ENCODE results near the gene MAMSTR. TPM values are rescaled to one million over a fixed set of nuclear protein-coding genes. Genes with fewer than 3 reads are reported as not detected.

MAMSTR gene
- total and polyA plus RNA-seq, 4 experiments from 2014 or later = 0.71 to 2.5 (median 1.4) TPM

DNA sequence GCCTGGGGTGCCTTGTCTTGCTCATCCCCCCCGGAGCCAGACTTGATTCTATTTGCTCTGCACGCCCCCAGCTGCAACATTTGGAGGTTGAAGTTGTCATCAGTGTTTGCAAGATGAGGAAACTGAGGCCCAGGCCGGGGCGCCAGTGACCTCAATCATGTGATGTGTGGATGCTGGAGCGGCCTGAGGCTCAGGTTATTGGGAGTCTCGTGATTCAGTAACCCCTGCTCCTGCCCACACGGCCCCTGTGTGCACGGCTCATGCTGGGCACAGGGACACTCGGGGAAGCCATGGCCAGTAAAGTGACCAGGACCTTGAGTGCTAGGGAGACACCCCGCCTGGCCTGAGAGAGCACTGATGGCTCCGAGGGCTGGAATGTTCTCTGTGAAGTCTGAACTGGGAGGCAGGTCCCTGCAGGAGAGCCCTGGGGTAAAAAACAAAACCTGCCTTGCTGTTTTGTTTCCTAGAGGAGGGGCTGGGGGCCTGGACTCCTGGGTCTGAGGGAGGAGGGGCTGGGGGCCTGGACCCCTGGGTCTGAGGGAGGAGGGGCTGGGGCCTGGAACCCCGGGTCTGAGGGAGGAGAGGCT, 37.7 kb upstream of the MAMSTR start:
- DNase-seq = no peak
- CTCF ChIA-PET (ENCODE audit: partially characterized antibody) = no interaction called here
- POLR2A ChIA-PET (ENCODE audit: partially characterized antibody) = no interaction called here
- Histone ChIP-seq H3K27ac (ENCODE audit: low read depth, low read length) (no peak overlapping the region), H3K27me3 (ENCODE audit: insufficient read depth, low read length) (no peaks in the 10 kb centered on the region), H3K9me3 (ENCODE audit: control insufficient read depth in 1 of 2, low read length in 2 of 2) (no peaks in the 10 kb centered on the region), H3K36me3 (ENCODE audit: insufficient read depth, low read length) (no peaks in the 10 kb centered on the region), H3K4me3 (ENCODE audit: low read length in 2 of 2) (no peak overlapping the region), H3K4me1 (ENCODE audit: insufficient read depth, low read length) (peaks cover 19% of the 10 kb centered on the region)
- H3K9me3 Mint-ChIP-seq = no peaks in the 10 kb centered on the region
- H3K4me1 Mint-ChIP-seq = peaks cover 10 to 20% (median 14%) of the 10 kb centered on the region in 4 donors
- H3K27me3 Mint-ChIP-seq = peaks cover 11 to 14% of the 10 kb centered on the region in 2 donors
- no peaks in the 10 kb centered on the region for H3K36me3 Mint-ChIP-seq
- intact Hi-C loops (cut with micrococcal nuclease) = no loop called here
- H3K27ac Mint-ChIP-seq = no peak overlapping the region
- H3K4me3 Mint-ChIP-seq = no peak overlapping the region

DNA sequence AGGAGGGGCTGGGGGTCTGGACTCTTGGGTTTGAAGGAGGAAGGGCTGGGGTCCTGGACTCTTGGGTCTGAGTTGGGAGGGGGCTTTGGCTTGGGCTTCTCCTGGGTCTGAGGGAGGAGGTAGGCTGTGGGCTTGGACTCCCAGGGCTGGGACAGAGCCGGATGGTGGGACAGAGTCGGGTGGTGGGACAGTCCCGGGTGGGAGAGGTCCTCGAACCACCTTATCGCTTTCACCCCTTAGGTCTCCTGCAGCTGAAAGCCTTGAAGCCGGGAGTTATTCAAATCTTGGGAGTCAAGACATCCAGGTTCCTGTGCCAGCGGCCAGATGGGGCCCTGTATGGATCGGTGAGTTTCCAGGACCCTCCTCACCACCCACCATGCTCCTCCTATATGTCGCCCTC, 37.2 kb upstream of the MAMSTR start:
- CTCF ChIA-PET (ENCODE audit: partially characterized antibody) = no interaction called here
- no peaks in the 10 kb centered on the region for H3K36me3 Mint-ChIP-seq
- POLR2A ChIA-PET (ENCODE audit: partially characterized antibody) = no interaction called here
- no peak overlapping the region for H3K27ac ChIP-seq (ENCODE audit: low read depth, low read length)
- no peaks in the 10 kb centered on the region for H3K27me3 ChIP-seq (ENCODE audit: insufficient read depth, low read length)
- H3K4me1 Mint-ChIP-seq = peaks cover 12 to 24% (median 16%) of the 10 kb centered on the region in 4 donors
- H3K27ac Mint-ChIP-seq = peak overlapping the region in 1 of 7 donors; percentile 68
- H3K4me1 ChIP-seq (ENCODE audit: insufficient read depth, low read length) = peaks cover 23% of the 10 kb centered on the region
- no peak for DNase-seq
- no peaks in the 10 kb centered on the region for H3K9me3 Mint-ChIP-seq
- no peak overlapping the region for H3K4me3 Mint-ChIP-seq
- intact Hi-C loops (cut with micrococcal nuclease) = no loop called here
- H3K9me3 ChIP-seq (ENCODE audit: control insufficient read depth in 1 of 2, low read length in 2 of 2) = no peaks in the 10 kb centered on the region
- no peaks in the 10 kb centered on the region for H3K36me3 ChIP-seq (ENCODE audit: insufficient read depth, low read length)
- H3K27me3 Mint-ChIP-seq = peaks cover 11 to 16% of the 10 kb centered on the region in 2 donors
- no peak overlapping the region for H3K4me3 ChIP-seq (ENCODE audit: low read length in 2 of 2)

DNA sequence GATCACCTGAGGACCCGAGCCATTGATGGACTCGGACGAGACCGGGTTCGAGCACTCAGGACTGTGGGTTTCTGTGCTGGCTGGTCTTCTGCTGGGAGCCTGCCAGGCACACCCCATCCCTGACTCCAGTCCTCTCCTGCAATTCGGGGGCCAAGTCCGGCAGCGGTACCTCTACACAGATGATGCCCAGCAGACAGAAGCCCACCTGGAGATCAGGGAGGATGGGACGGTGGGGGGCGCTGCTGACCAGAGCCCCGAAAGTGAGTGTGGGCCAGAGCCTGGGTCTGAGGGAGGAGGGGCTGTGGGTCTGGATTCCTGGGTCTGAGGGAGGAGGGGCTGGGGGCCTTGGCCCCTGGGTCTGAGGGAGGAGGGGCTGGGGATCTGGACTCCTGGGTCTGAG, 36.7 kb upstream of the MAMSTR start:
- intact Hi-C loops (cut with micrococcal nuclease) = no loop called here
- no peaks in the 10 kb centered on the region for H3K36me3 ChIP-seq (ENCODE audit: insufficient read depth, low read length)
- POLR2A ChIA-PET (ENCODE audit: partially characterized antibody) = no interaction called here

DNA sequence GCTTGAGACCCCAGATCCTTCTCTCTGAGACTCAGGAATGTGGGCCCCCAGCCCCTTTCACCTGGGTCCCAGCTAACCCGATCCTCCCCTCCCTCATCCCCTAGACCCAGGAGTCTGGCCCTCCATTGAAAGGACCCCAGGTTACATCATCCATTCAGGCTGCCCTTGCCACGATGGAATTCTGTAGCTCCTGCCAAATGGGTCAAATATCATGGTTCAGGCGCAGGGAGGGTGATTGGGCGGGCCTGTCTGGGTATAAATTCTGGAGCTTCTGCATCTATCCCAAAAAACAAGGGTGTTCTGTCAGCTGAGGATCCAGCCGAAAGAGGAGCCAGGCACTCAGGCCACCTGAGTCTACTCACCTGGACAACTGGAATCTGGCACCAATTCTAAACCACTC, 36.3 kb upstream of the MAMSTR start:
- Mint-ChIP-seq H3K27me3 (peaks cover 11 to 16% of the 10 kb centered on the region in 2 donors), H3K36me3 (no peaks in the 10 kb centered on the region), H3K9me3 (no peaks in the 10 kb centered on the region), H3K27ac (no peak overlapping the region), H3K4me1 (peaks cover 15 to 30% (median 21%) of the 10 kb centered on the region in 4 donors), H3K4me3 (no peak overlapping the region)
- Histone ChIP-seq H3K36me3 (ENCODE audit: insufficient read depth, low read length) (no peaks in the 10 kb centered on the region), H3K27ac (ENCODE audit: low read depth, low read length) (no peak overlapping the region), H3K27me3 (ENCODE audit: insufficient read depth, low read length) (no peaks in the 10 kb centered on the region), H3K4me3 (ENCODE audit: low read length in 2 of 2) (no peak overlapping the region), H3K4me1 (ENCODE audit: insufficient read depth, low read length) (peaks cover 23% of the 10 kb centered on the region), H3K9me3 (ENCODE audit: control insufficient read depth in 1 of 2, low read length in 2 of 2) (no peaks in the 10 kb centered on the region)
- POLR2A ChIA-PET (ENCODE audit: partially characterized antibody) = no interaction called here
- intact Hi-C loops (cut with micrococcal nuclease) = no loop called here
- CTCF ChIA-PET (ENCODE audit: partially characterized antibody) = interaction anchor here (1.2 kb wide), 1 partner anchor 16 kb away, joined by 3 read pairs; no protein-coding TSS in a partner anchor
- DNase-seq = no peak

More for the DNA sequence above, 36.7 kb upstream of the MAMSTR start:
- peaks cover 11 to 16% of the 10 kb centered on the region in 2 donors for H3K27me3 Mint-ChIP-seq
- H3K27ac ChIP-seq (ENCODE audit: low read depth, low read length) = no peak overlapping the region
- no peaks in the 10 kb centered on the region for H3K27me3 ChIP-seq (ENCODE audit: insufficient read depth, low read length)
- H3K4me3 Mint-ChIP-seq = no peak overlapping the region
- H3K9me3 Mint-ChIP-seq = no peaks in the 10 kb centered on the region
- H3K36me3 Mint-ChIP-seq = no peaks in the 10 kb centered on the region
- no peak overlapping the region for H3K27ac Mint-ChIP-seq
- no peak for DNase-seq
- no peaks in the 10 kb centered on the region for H3K9me3 ChIP-seq (ENCODE audit: control insufficient read depth in 1 of 2, low read length in 2 of 2)
- H3K4me1 Mint-ChIP-seq = peaks cover 13 to 26% (median 19%) of the 10 kb centered on the region in 4 donors
- peaks cover 23% of the 10 kb centered on the region for H3K4me1 ChIP-seq (ENCODE audit: insufficient read depth, low read length)
- CTCF ChIA-PET (ENCODE audit: partially characterized antibody) = interaction anchor here (1.2 kb wide), 1 partner anchor 17 kb away, joined by 3 read pairs; no protein-coding TSS in a partner anchor
- no peak overlapping the region for H3K4me3 ChIP-seq (ENCODE audit: low read length in 2 of 2)

DNA sequence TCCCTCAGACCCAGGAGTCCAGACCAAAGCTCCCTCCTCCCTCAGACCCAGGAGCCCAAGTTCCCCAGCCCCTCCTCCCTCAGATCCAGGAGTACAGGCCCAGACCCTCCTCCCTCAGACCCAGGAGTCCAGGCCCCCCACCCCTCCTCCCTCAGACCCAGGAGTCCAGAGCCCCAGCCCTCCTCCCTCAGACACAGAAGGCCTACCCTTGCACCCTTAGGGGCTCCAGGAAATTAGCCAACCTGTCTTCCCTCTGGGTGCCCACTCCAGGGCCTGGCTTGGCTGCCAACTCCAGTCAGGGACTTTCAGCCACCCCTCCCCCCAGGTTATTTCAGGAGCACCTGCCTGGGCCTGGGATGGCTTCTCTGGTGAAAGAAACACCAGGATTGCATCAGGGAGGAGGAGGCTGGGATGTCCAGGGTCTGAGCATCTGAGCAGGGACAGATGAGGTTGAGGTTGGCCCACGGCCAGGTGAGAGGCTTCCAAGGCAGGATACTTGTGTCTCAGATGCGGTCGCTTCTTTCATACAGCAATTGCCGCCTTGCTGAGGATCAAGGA, 35.6 kb upstream of the MAMSTR start, which contains the start of gene FGF21:
Gene FGF21, plus strand, starts transcription at position 441 of the 558 bp plus-strand sequence. CDS start 713 bp downstream, outside the sequence.
- ChIA-PET POLR2A (ENCODE audit: partially characterized antibody) (no interaction called here), CTCF (ENCODE audit: partially characterized antibody) (interaction anchor here (1.2 kb wide), 1 partner anchor 16 kb away, joined by 3 read pairs; no protein-coding TSS in a partner anchor)
- Histone ChIP-seq H3K4me1 (ENCODE audit: insufficient read depth, low read length) (peaks cover 18% of the 10 kb centered on the region), H3K4me3 (ENCODE audit: low read length in 2 of 2) (no peak within 1 kb of the TSS), H3K36me3 (ENCODE audit: insufficient read depth, low read length) (no peaks in the 10 kb centered on the region), H3K27ac (ENCODE audit: low read depth, low read length) (no peak within 1 kb of the TSS), H3K27me3 (ENCODE audit: insufficient read depth, low read length) (no peaks in the 10 kb centered on the region), H3K9me3 (ENCODE audit: control insufficient read depth in 1 of 2, low read length in 2 of 2) (no peaks in the 10 kb centered on the region)
- no peaks in the 10 kb centered on the region for H3K9me3 Mint-ChIP-seq
- peaks cover 13 to 25% (median 19%) of the 10 kb centered on the region in 4 donors for H3K4me1 Mint-ChIP-seq
- H3K36me3 Mint-ChIP-seq = no peaks in the 10 kb centered on the region
- peaks cover 7 to 11% of the 10 kb centered on the region in 2 donors for H3K27me3 Mint-ChIP-seq
- H3K4me3 Mint-ChIP-seq = peak within 1 kb of the TSS in 2 of 8 donors; percentile 84 to 88
- DNase-seq = no peak
- H3K27ac Mint-ChIP-seq = peak within 1 kb of the TSS in 1 of 7 donors; percentile 30
- intact Hi-C loops (cut with micrococcal nuclease) = no loop called here

DNA sequence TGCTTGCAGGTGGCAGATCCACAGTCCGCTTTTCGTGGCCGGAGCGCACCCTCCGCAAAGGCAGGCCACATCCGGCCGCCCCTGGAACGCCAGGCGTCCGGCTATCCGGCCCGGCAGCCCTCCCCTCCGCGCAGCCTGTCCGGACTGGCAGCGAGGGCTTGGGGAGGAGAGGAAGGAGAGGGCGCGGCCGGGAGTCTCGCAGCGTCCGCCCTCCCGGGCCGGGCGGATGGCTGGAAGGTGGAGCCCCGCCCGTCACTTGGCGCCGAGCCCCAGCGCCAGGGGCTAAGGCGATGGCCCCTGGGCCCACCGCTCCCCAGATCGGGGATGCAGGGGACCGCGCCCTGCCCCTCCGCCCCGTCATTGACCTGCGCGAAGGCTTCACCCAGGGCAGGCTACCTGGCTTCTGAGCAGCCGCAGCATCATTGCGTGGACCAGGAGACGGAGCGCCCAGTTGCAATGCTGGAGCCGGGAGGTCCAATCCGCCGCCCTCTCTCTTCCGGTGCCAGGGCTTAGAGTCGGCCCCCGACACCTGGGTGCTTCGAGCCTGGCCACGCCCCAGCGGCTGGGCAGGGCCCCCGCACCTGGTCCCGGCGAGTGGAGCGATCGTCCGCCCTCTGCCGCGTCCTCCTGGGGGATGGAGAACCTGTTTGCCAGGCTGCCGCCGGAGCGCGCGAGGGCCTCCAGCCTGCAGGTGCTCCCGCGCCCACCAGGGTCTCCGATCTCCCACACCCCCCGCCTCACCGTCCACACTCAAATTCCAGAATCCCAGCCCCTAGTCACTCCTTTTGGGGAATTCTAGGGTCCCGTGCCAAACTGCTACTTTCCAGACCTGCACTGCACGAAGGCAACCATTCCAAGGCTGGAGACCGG, 33.2 kb upstream of the MAMSTR start, which contains the start of gene FUT1:
Gene FUT1, minus strand, starts transcription at position 146 of the 870 bp plus-strand sequence. CDS start 1,360 bp downstream, outside the sequence.
- no peak within 1 kb of the TSS for H3K27ac ChIP-seq (ENCODE audit: low read depth, low read length)
- peaks cover 18% of the 10 kb centered on the region for H3K4me1 ChIP-seq (ENCODE audit: insufficient read depth, low read length)
- DNase-seq = peak; percentile 29 to 60 (median 35)
- no peaks in the 10 kb centered on the region for H3K36me3 Mint-ChIP-seq
- peak within 1 kb of the TSS; percentile 83 to 91 (median 86) for H3K4me3 Mint-ChIP-seq
- H3K27me3 Mint-ChIP-seq = peaks cover 6 to 11% of the 10 kb centered on the region in 2 donors
- no peaks in the 10 kb centered on the region for H3K27me3 ChIP-seq (ENCODE audit: insufficient read depth, low read length)
- intact Hi-C loops (cut with micrococcal nuclease) = no loop called here
- ChIA-PET POLR2A (ENCODE audit: partially characterized antibody) (interaction anchor here (1.1 to 1.2 kb wide), 2 partner anchors 13 to 78 kb away, joined by 3 to 4 read pairs; no protein-coding TSS in a partner anchor), CTCF (ENCODE audit: partially characterized antibody) (no interaction called here)
- peak within 1 kb of the TSS; percentile 11 to 45 for H3K4me3 ChIP-seq (ENCODE audit: low read length in 2 of 2)
- H3K4me1 Mint-ChIP-seq = peaks cover 13 to 25% (median 19%) of the 10 kb centered on the region in 4 donors
- H3K9me3 Mint-ChIP-seq = peaks cover 0 to 1% (median 0%) of the 10 kb centered on the region in 8 donors
- no peaks in the 10 kb centered on the region for H3K36me3 ChIP-seq (ENCODE audit: insufficient read depth, low read length)
- H3K27ac Mint-ChIP-seq = peak within 1 kb of the TSS; percentile 4 to 89 (median 70)
- H3K9me3 ChIP-seq (ENCODE audit: control insufficient read depth in 1 of 2, low read length in 2 of 2) = no peaks in the 10 kb centered on the region

Measured in CD4-positive, alpha-beta memory T cell (primary cell).